Coronary artery (tissue), 2 donors: ENCODE data around the gene EVA1C.
A peak's percentile ranks its signal among the peaks of the same experiment; 100 is the strongest.
"Not testable (repeated sequence)": the region's sequence is repeated elsewhere in the genome, so short reads cannot be mapped to it uniquely, and the experiment has no call there.

Source experiments
- DNase-seq: peaks from one replicate; pipeline ENCODE4 v3.0.0-alpha.2; 2017; ENCODE audit warnings: low spot score
- H3K27ac ChIP-seq, 2 donors: fragments of 200-600 bp; sonication (generic); one replicate each; pipeline ENCODE4 v1.5.1; 2016 to 2019
- H3K4me3 ChIP-seq: fragments of 200-600 bp; sonication (generic); 2 replicates; pipeline ENCODE4 v1.5.1; 2016; ENCODE audit warnings: mild to moderate bottlenecking, moderate library complexity
- CTCF ChIP-seq: fragments of 200-600 bp; sonication (generic); IDR thresholded peaks from one replicate; pipeline ENCODE4 v1.5.1; 2019; ENCODE audit warnings: antibody characterized with exemption

EVA1C gene

GRCh38 chr21:32445101-32445500 lies 32.6 kb downstream of the EVA1C start:
- no peak for TF ChIP-seq CTCF
- Histone ChIP-seq H3K4me3 (no peak overlapping the region), H3K27ac (no peak overlapping the region)
- no peak for DNase-seq

- H3K4me3 ChIP-seq, DNase-seq, H3K27ac ChIP-seq: not testable (repeated sequence)
Measured at GRCh38 chr21:32446440-32446839, 33.9 kb downstream of the EVA1C start.

- H3K4me3 ChIP-seq = no peak overlapping the region
- H3K27ac ChIP-seq = no peak overlapping the region
- no peak for TF ChIP-seq CTCF
- DNase-seq = no peak
Measured at GRCh38 chr21:32447224-32447623, 34.7 kb downstream of the EVA1C start.

GRCh38 chr21:32448803-32449594 lies 36.5 kb downstream of the EVA1C start:
- DNase-seq = no peak
- TF ChIP-seq CTCF = no peak
- H3K4me3 ChIP-seq = no peak overlapping the region
- peak overlapping the region in 1 of 2 donors; percentile 28 for H3K27ac ChIP-seq

- H3K27ac ChIP-seq = peak overlapping the region; percentile 76 to 91
- not testable (repeated sequence) for H3K4me3 ChIP-seq
- DNase-seq = peak; percentile 77
Measured at GRCh38 chr21:32450881-32451701, 38.6 kb downstream of the EVA1C start.

GRCh38 chr21:32452191-32452590 lies 39.7 kb downstream of the EVA1C start:
- peak overlapping the region in 1 of 2 donors; percentile 91 for H3K27ac ChIP-seq
- DNase-seq = peak; percentile 47
- not testable (repeated sequence) for H3K4me3 ChIP-seq

- no peak for DNase-seq
- Histone ChIP-seq H3K27ac (peak overlapping the region in 1 of 2 donors; percentile 19), H3K4me3 (no peak overlapping the region)
- no peak for TF ChIP-seq CTCF
Measured at GRCh38 chr21:32452641-32453040, 40.1 kb downstream of the EVA1C start.

- H3K4me3 ChIP-seq = no peak overlapping the region
- peak overlapping the region; percentile 15 to 59 for H3K27ac ChIP-seq
- DNase-seq = no peak
- TF ChIP-seq CTCF = no peak
Measured at GRCh38 chr21:32455548-32455947, 43.0 kb downstream of the EVA1C start.
